ENCODE data around the gene PUM2.

DNA sequence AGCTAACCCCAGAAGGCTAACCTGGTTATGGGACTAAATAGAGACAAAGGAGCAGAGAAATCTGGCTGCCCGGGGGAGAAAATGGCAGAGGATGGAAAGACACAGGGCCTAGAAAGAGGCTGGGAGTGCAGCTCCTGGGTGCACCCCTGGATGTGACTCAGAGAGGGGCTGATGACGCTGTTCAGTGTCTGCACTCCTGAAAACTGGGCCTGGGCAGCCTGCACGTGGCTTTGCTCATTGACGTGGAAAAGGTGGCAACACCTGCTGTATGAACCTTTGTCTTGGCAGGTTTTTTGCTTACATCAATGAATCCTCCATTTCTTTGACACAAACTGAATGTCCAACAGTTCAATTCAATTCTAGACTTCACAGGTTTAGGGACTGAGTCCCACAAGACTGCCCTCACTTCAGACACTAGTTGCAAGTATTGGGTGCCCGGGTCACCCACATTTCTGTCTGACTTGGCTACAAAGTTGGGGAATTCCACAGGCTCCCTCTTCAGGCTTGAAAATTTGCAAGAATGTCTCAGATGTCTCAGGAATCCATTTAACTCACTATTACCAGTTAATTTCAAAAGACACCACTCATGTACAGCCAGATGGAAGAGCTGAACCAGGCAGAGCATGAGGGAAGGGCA is 47.3 kb upstream of the PUM2 start:
- TF ChIP-seq, protein P1, sequence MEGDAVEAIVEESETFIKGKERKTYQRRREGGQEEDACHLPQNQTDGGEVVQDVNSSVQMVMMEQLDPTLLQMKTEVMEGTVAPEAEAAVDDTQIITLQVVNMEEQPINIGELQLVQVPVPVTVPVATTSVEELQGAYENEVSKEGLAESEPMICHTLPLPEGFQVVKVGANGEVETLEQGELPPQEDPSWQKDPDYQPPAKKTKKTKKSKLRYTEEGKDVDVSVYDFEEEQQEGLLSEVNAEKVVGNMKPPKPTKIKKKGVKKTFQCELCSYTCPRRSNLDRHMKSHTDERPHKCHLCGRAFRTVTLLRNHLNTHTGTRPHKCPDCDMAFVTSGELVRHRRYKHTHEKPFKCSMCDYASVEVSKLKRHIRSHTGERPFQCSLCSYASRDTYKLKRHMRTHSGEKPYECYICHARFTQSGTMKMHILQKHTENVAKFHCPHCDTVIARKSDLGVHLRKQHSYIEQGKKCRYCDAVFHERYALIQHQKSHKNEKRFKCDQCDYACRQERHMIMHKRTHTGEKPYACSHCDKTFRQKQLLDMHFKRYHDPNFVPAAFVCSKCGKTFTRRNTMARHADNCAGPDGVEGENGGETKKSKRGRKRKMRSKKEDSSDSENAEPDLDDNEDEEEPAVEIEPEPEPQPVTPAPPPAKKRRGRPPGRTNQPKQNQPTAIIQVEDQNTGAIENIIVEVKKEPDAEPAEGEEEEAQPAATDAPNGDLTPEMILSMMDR (IDR thresholded peaks at IDR 0.05 in 4 of 5, conservative IDR thresholded peaks at IDR 0.05 in 1 of 5), result no peak
- TF ChIP-seq POLR2A (IDR thresholded peaks at IDR 0.05), result no peak

All from gastrocnemius medialis (tissue), 4 donors.